Skeletal muscle satellite cell (primary cell): ENCODE data around the gene EGLN3.
"Not testable (repeated sequence)": the region's sequence is repeated elsewhere in the genome, so short reads cannot be mapped to it uniquely, and the experiment has no call there.

ENCODE experiments used
- H3K27me3 ChIP-seq: 2 replicates; pipeline ENCODE4 v1.7.0; 2013; ENCODE audit warnings: low read length; ENCODE audit not compliant: control insufficient read depth, insufficient read depth
- H3K36me3 ChIP-seq: 2 replicates; pipeline ENCODE4 v1.7.0; 2013; ENCODE audit warnings: mild to moderate bottlenecking, control low read depth, low read length; ENCODE audit not compliant: insufficient read depth
- H3K4me1 ChIP-seq: 2 replicates; pipeline ENCODE4 v1.7.0; 2013; ENCODE audit warnings: low read length; ENCODE audit not compliant: control insufficient read depth, insufficient read depth
- H3K4me2 ChIP-seq: 2 replicates; pipeline ENCODE4 v1.7.0; 2013; ENCODE audit warnings: mild to moderate bottlenecking, low read length
- H3K4me3 ChIP-seq: 2 replicates; pipeline ENCODE4 v1.7.0; 2013; ENCODE audit warnings: low read length
- H3K9ac ChIP-seq: 2 replicates; pipeline ENCODE4 v1.7.0; 2013; ENCODE audit warnings: mild to moderate bottlenecking, low read depth, low read length, moderate library complexity
- H3K9me3 ChIP-seq: replicated peaks from 2 replicates; pipeline ENCODE4 v1.7.0; 2013; ENCODE audit warnings: mild to moderate bottlenecking, control low read depth, low read length

The EGLN3 gene

GRCh38 chr14:33979613-33980276, 28.9 kb upstream of the EGLN3 start:
- H3K4me3 ChIP-seq = no peak overlapping the region

GRCh38 chr14:33978892-33979612, 28.2 kb upstream of the EGLN3 start:
- no peaks in the 10 kb centered on the region for H3K36me3 ChIP-seq
- H3K9ac ChIP-seq = no peak overlapping the region
- no peak overlapping the region for H3K4me3 ChIP-seq
- no peak overlapping the region for H3K4me2 ChIP-seq
- no peaks in the 10 kb centered on the region for H3K27me3 ChIP-seq
- H3K9me3 ChIP-seq = no peaks in the 10 kb centered on the region
- H3K4me1 ChIP-seq = no peaks in the 10 kb centered on the region

More at GRCh38 chr14:33979613-33980276, 28.9 kb upstream of the EGLN3 start:
- H3K36me3 ChIP-seq = no peaks in the 10 kb centered on the region
- H3K4me1 ChIP-seq = no peaks in the 10 kb centered on the region
- no peak overlapping the region for H3K4me2 ChIP-seq
- no peaks in the 10 kb centered on the region for H3K9me3 ChIP-seq
- H3K27me3 ChIP-seq = no peaks in the 10 kb centered on the region
- H3K9ac ChIP-seq = no peak overlapping the region

DNA sequence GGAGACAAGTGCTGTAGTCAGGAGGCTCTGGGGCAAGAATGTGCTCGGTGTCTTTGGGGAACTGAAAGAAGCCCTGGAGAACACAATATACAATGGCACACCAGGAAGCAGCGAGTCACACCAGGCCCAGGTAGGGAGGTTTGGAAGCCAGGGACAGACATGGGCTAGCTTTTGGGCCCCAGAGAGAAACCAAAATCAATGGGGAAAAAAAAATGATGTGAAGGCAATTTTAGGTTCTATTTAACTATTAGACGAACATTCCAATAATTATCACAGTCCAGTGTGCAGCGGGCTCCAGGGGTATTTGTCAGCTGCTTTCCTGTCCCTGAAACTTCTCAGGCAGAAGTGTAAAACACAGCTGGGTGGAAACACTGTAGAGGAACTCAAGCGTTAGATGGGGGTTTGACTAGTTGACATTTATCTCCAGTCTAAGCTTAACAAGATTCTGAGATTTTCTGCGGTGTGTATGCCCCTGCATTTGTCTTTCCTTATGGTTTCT, 21.8 kb upstream of the EGLN3 start:
- no peak overlapping the region for H3K4me2 ChIP-seq
- no peaks in the 10 kb centered on the region for H3K4me1 ChIP-seq
- H3K36me3 ChIP-seq = no peaks in the 10 kb centered on the region
- H3K9me3 ChIP-seq = no peaks in the 10 kb centered on the region
- no peak overlapping the region for H3K9ac ChIP-seq
- H3K4me3 ChIP-seq = no peak overlapping the region
- H3K27me3 ChIP-seq = no peaks in the 10 kb centered on the region

DNA sequence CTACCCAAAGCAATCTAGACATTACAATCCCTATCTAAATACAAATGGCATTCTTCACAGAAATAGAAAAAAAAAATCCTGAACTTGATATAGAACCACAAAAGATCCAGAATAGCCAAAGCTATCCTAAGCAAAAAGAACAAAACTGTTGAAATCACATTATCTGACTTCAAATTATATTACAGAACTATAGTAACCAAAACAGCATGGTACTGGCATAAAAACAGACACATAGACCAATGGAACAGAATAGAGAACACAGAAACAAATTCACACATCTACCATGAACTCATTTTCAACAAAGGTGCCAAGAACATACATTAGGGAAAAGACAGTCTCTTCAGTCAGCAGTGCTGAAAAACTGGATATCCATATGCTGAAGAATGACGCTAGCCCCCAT, 19.0 kb upstream of the EGLN3 start:
- H3K36me3 ChIP-seq = not testable (repeated sequence)

DNA sequence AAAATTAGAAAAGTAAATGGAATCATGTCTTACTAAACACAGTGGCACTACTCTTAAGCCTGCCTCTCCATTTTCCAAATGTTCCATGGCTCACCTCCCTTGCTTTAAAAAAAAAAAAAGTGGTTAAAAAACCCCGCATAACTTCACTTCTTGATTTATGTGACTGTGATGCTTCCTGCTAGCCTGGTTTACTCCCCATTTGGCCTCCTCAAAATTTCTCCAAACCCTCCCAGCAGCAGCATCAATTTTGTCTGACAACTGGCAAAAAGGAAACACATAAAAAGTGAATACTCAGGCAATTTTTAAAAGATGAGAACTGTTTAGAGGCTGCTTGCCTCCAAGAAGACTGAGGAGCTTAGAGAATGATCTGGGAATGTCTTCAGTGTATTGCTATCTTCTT, 17.8 kb upstream of the EGLN3 start:
- Histone ChIP-seq H3K4me2 (no peak overlapping the region), H3K36me3 (no peaks in the 10 kb centered on the region), H3K27me3 (no peaks in the 10 kb centered on the region), H3K4me3 (no peak overlapping the region), H3K9ac (no peak overlapping the region), H3K4me1 (no peaks in the 10 kb centered on the region), H3K9me3 (no peaks in the 10 kb centered on the region)

More for the DNA sequence above, 19.0 kb upstream of the EGLN3 start:
- not testable (repeated sequence) for H3K9ac ChIP-seq, H3K9me3 ChIP-seq, H3K4me2 ChIP-seq, H3K4me1 ChIP-seq, H3K4me3 ChIP-seq, H3K27me3 ChIP-seq

- no peak overlapping the region for H3K4me3 ChIP-seq
- H3K4me2 ChIP-seq = no peak overlapping the region
- H3K36me3 ChIP-seq = no peaks in the 10 kb centered on the region
- no peaks in the 10 kb centered on the region for H3K27me3 ChIP-seq
- H3K4me1 ChIP-seq = no peaks in the 10 kb centered on the region
- no peak overlapping the region for H3K9ac ChIP-seq
- no peaks in the 10 kb centered on the region for H3K9me3 ChIP-seq
Measured at GRCh38 chr14:33967138-33967537, 16.3 kb upstream of the EGLN3 start.

- Histone ChIP-seq H3K4me1 (no peaks in the 10 kb centered on the region), H3K27me3 (no peaks in the 10 kb centered on the region)
Measured at GRCh38 chr14:33966276-33966675, 15.4 kb upstream of the EGLN3 start.

DNA sequence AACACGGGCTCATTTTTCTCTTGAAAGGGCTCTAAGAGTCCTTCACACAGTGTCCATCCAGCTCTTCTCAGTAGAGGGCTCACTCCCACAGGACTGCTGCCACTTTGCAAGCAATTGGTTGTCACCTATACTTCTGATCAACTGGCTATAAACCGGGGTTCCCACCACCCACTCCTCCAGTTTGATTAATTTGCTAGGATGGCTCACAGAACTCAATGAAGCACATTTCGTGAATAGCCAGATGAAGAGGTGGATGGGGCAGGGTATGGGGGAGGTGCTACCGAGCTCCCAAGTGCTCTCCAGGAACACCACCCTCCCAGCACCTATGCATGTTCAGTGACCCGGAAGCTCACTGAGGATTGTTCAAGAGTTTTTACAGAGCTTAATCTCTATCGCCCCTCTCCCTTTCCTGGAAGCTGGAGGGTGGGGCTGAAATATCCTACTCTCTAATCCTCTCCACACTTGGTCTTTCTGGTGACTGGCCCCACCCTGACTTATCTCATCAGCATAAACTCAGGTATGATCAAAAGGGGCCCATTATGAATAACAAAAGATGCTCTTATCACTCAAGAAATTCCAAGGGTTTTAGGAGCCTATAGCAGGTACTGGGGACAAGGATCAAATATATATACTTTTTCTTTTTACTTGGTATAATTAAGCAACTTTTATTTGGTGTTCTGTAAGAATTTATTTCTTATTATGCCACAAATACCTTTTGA, 13.9 kb upstream of the EGLN3 start:
- Histone ChIP-seq H3K36me3 (no peaks in the 10 kb centered on the region), H3K4me3 (no peak overlapping the region), H3K4me1 (no peaks in the 10 kb centered on the region), H3K9ac (no peak overlapping the region), H3K4me2 (no peak overlapping the region), H3K27me3 (no peaks in the 10 kb centered on the region), H3K9me3 (no peaks in the 10 kb centered on the region)

More at GRCh38 chr14:33966276-33966675, 15.4 kb upstream of the EGLN3 start:
- Histone ChIP-seq H3K9me3 (no peaks in the 10 kb centered on the region), H3K9ac (no peak overlapping the region), H3K4me3 (no peak overlapping the region), H3K4me2 (no peak overlapping the region), H3K36me3 (no peaks in the 10 kb centered on the region)

- Histone ChIP-seq H3K9me3 (no peaks in the 10 kb centered on the region), H3K36me3 (no peaks in the 10 kb centered on the region), H3K4me1 (no peaks in the 10 kb centered on the region), H3K9ac (no peak overlapping the region), H3K4me2 (no peak overlapping the region), H3K4me3 (no peak overlapping the region), H3K27me3 (no peaks in the 10 kb centered on the region)
Measured at GRCh38 chr14:33963892-33964291, 13.0 kb upstream of the EGLN3 start.

DNA sequence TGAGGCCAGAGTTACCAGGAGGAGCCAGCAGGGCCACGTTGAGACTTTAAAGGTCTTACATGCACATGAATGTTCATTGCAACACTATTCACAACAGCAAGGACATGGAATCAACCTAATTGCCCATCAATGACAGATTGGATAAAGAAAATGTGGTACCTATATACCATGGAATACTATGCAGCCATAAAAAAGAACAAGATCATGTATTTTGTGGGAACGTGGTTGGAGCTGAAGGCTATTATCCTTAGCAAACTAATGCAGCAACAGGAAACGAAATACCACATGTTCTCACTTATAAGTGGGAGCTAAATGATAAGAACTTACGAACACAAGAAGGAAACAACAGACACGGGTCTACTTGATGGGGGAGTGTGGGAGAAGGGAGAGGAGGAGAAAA, 11.6 kb upstream of the EGLN3 start:
- not testable (repeated sequence) for H3K4me3 ChIP-seq, H3K4me2 ChIP-seq

GRCh38 chr14:33962016-33962415, 11.1 kb upstream of the EGLN3 start:
- no peak overlapping the region for H3K4me2 ChIP-seq
- no peaks in the 10 kb centered on the region for H3K9me3 ChIP-seq
- H3K4me1 ChIP-seq = no peaks in the 10 kb centered on the region
- H3K27me3 ChIP-seq = no peaks in the 10 kb centered on the region
- H3K9ac ChIP-seq = no peak overlapping the region
- no peak overlapping the region for H3K4me3 ChIP-seq
- H3K36me3 ChIP-seq = no peaks in the 10 kb centered on the region

More for the DNA sequence above, 11.6 kb upstream of the EGLN3 start:
- H3K9me3 ChIP-seq, H3K27me3 ChIP-seq, H3K4me1 ChIP-seq, H3K9ac ChIP-seq, H3K36me3 ChIP-seq: not testable (repeated sequence)
